BE2C (cell line): ENCODE results near the gene LDB3.

Source experiments
- DNase-seq: peaks from one replicate; pipeline ENCODE4 v3.0.0-alpha.2; 2020
- H3K27me3 ChIP-seq: fragments of 250-450 bp; sonication (Bioruptor Pico); 2 replicates; pipeline ENCODE4 v1.5.1; 2020; ENCODE audit warnings: mild to moderate bottlenecking
- H3K36me3 ChIP-seq: fragments of 250-450 bp; sonication (Bioruptor Pico); 2 replicates; pipeline ENCODE4 v1.5.1; 2020; ENCODE audit warnings: mild to moderate bottlenecking
- H3K4me1 ChIP-seq: fragments of 250-450 bp; sonication (Bioruptor Pico); 2 replicates; pipeline ENCODE4 v1.5.1; 2020
- H3K4me3 ChIP-seq: 2 replicates; pipeline ENCODE4 v1.5.1; 2011; ENCODE audit warnings: low read depth, low read length
- H3K9me3 ChIP-seq: fragments of 250-450 bp; sonication (Bioruptor Pico); 2 replicates; pipeline ENCODE4 v1.5.1; 2020
- CTCF ChIP-seq: IDR thresholded peaks from 2 replicates; pipeline ENCODE4 v1.5.1; 2012; ENCODE audit warnings: mild to moderate bottlenecking, low read depth, low read length

Gene LDB3

GRCh38 chr10:86650151-86650550 is 18.2 kb upstream of the LDB3 start:
- Histone ChIP-seq H3K27me3 (no peaks in the 10 kb centered on the region), H3K9me3 (no peaks in the 10 kb centered on the region), H3K36me3 (no peaks in the 10 kb centered on the region), H3K4me3 (no peak overlapping the region), H3K4me1 (peaks cover 15% of the 10 kb centered on the region)
- DNase-seq: no peak
- no peak for TF ChIP-seq CTCF

GRCh38 chr10:86651021-86651471 is 17.3 kb upstream of the LDB3 start:
- Histone ChIP-seq H3K9me3 (no peaks in the 10 kb centered on the region), H3K27me3 (no peaks in the 10 kb centered on the region), H3K4me3 (no peak overlapping the region), H3K36me3 (no peaks in the 10 kb centered on the region), H3K4me1 (peaks cover 15% of the 10 kb centered on the region)
- no peak for TF ChIP-seq CTCF
- no peak for DNase-seq

- Histone ChIP-seq H3K4me3 (no peak overlapping the region), H3K9me3 (no peaks in the 10 kb centered on the region), H3K36me3 (no peaks in the 10 kb centered on the region), H3K27me3 (no peaks in the 10 kb centered on the region), H3K4me1 (peaks cover 15% of the 10 kb centered on the region)
- DNase-seq: no peak
- TF ChIP-seq CTCF: no peak
Measured at GRCh38 chr10:86651631-86652331, 16.5 kb upstream of the LDB3 start.

- no peak for TF ChIP-seq CTCF
- H3K9me3 ChIP-seq: no peaks in the 10 kb centered on the region
- no peaks in the 10 kb centered on the region for H3K27me3 ChIP-seq
- DNase-seq: no peak
- no peaks in the 10 kb centered on the region for H3K36me3 ChIP-seq
- H3K4me1 ChIP-seq: peaks cover 13% of the 10 kb centered on the region
- H3K4me3 ChIP-seq: no peak overlapping the region
Measured at GRCh38 chr10:86652361-86653202, 15.7 kb upstream of the LDB3 start.

GRCh38 chr10:86653379-86653778 is 14.9 kb upstream of the LDB3 start:
- no peak for DNase-seq
- H3K4me1 ChIP-seq: peaks cover 9% of the 10 kb centered on the region
- no peak for TF ChIP-seq CTCF
- no peak overlapping the region for H3K4me3 ChIP-seq
- H3K9me3 ChIP-seq: no peaks in the 10 kb centered on the region
- H3K27me3 ChIP-seq: no peaks in the 10 kb centered on the region
- H3K36me3 ChIP-seq: no peaks in the 10 kb centered on the region

- no peaks in the 10 kb centered on the region for H3K9me3 ChIP-seq
- peaks cover 7% of the 10 kb centered on the region for H3K4me1 ChIP-seq
- no peak overlapping the region for H3K4me3 ChIP-seq
- no peaks in the 10 kb centered on the region for H3K36me3 ChIP-seq
- no peak for TF ChIP-seq CTCF
- DNase-seq: no peak
- H3K27me3 ChIP-seq: no peaks in the 10 kb centered on the region
Measured at GRCh38 chr10:86653987-86654386, 14.3 kb upstream of the LDB3 start.
